Caco-2 (cell line): ENCODE data around the gene SBF2. TPM values are rescaled to one million over a fixed set of nuclear protein-coding genes. Genes with fewer than 3 reads are reported as not detected.
A peak's percentile ranks its signal among the peaks of the same experiment; 100 is the strongest.

Experiments used
- BruUV-seq: library from RNA; stranded (reverse); fragments of 400-500 nt; replicated peaks from 2 replicates; lab custom pipeline; 2021; lab: Mats Ljungman, UMichigan
- CTCF ChIA-PET: fragments of 300-600 bp; sonication (Branson Sonifier 250); formaldehyde crosslinking; loops from one replicate; lab custom pipeline; 2022; ENCODE audit warnings: antibody characterized with exemption; lab: Charles Lee
- POLR2A ChIA-PET: fragments of 300-600 bp; sonication (Branson Sonifier 250); formaldehyde crosslinking; loops from one replicate; lab custom pipeline; 2022; ENCODE audit warnings: antibody characterized with exemption; lab: Charles Lee
- DNase-seq, 2 experiments: peaks; one replicate each; pipeline versions ENCODE4 v3.0.0 to v3.0.0-alpha.2; 2020 to 2022
- H3K27me3 ChIP-seq: replicated peaks from 2 replicates; pipeline ENCODE4 v1.6.0; 2011; ENCODE audit warnings: low read length; ENCODE audit not compliant: control insufficient read depth, insufficient read depth
- H3K36me3 ChIP-seq: 2 replicates; pipeline ENCODE4 v1.5.1; 2011; ENCODE audit warnings: low read length; ENCODE audit not compliant: control insufficient read depth, insufficient read depth
- H3K4me1 ChIP-seq: fragments of 250-450 bp; sonication (Bioruptor Pico); 2 replicates; pipeline ENCODE4 v1.5.1; 2020; ENCODE audit warnings: mild to moderate bottlenecking
- H3K4me3 ChIP-seq: 2 replicates; pipeline ENCODE4 v1.5.1; 2011; ENCODE audit warnings: low read depth, mild to moderate bottlenecking, control low read depth, low read length
- H3K9me3 ChIP-seq: fragments of 250-450 bp; sonication (Bioruptor Pico); 2 replicates; pipeline ENCODE4 v1.5.1; 2020; ENCODE audit warnings: mild to moderate bottlenecking, moderate library complexity
- H3K27ac Mint-ChIP-seq: one replicate; pipeline ENCODE4 v1.8.0; 2022; ENCODE audit warnings: mixed read lengths; ENCODE audit not compliant: unreplicated experiment
- H3K27me3 Mint-ChIP-seq: one replicate; pipeline ENCODE4 v1.8.0; 2022; ENCODE audit warnings: mixed read lengths; ENCODE audit not compliant: insufficient read depth, unreplicated experiment
- H3K36me3 Mint-ChIP-seq: one replicate; pipeline ENCODE4 v1.8.0; 2022; ENCODE audit warnings: mild to moderate bottlenecking, mixed read lengths; ENCODE audit not compliant: insufficient read depth, unreplicated experiment
- H3K4me1 Mint-ChIP-seq: one replicate; pipeline ENCODE4 v1.8.0; 2022; ENCODE audit warnings: low read depth, mixed read lengths; ENCODE audit not compliant: unreplicated experiment
- H3K4me3 Mint-ChIP-seq: one replicate; pipeline ENCODE4 v1.8.0; 2022; ENCODE audit warnings: mild to moderate bottlenecking, moderate library complexity, mixed read lengths; ENCODE audit not compliant: unreplicated experiment
- H3K9me3 Mint-ChIP-seq: one replicate; pipeline ENCODE4 v1.8.0; 2022; ENCODE audit warnings: mixed read lengths; ENCODE audit not compliant: unreplicated experiment
- CTCF ChIP-seq, 2 experiments: fragments of 200-600 bp in 1 of 2; IDR thresholded peaks; 1 replicate in 1 of 2; 2 replicates in 1 of 2; pipeline versions ENCODE4 v1.5.1 to v1.8.0; 2011 to 2022; ENCODE audit warnings: antibody characterized with exemption in 1 of 2, control low read depth in 1 of 2, inconsistent platforms in 1 of 2, low read depth in 1 of 2, low read length in 1 of 2, mild to moderate bottlenecking in 1 of 2, moderate library complexity in 1 of 2; ENCODE audit not compliant: insufficient read depth in 1 of 2, severe bottlenecking in 1 of 2, unreplicated experiment in 1 of 2
- intact Hi-C: fragments of 100-400 bp; cut with micrococcal nuclease; formaldehyde crosslinking; loops from one replicate; pipeline ENCODE4 v1.10.0; 2022; ENCODE audit not compliant: unreplicated experiment
- total RNA-seq: library from RNA; stranded (reverse); gene quantifications from 2 replicates; pipeline ENCODE4 v1.2.3, GENCODE V29; 2022

SBF2 gene
- total RNA-seq, 1 experiment from 2014 or later: 72.2 TPM

DNA sequence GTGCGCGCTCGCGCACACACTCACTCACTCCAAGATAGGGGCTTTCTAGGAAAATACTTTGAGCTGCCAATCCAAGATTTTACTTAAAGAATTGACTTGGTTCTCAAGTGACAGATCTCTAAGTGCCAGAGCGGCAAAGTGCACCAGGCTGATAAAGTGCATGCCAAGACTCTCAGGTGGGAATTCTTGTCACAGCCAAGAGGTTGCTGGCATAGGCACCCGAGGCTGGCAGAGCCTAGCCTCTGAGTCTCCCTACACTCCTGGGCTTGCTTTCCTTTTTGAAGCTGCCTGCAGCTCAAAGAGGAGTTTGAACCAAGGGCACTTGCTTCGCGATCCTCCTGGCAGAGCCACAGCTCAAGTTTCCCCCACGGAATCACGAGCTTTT is 8.3 kb upstream of the SBF2 start:
- H3K36me3 Mint-ChIP-seq: peaks cover 64% of the 10 kb centered on the region
- intact Hi-C loops: loop anchor here (5.0 kb wide), 2 partner anchors 435 to 450 kb away; partner anchors contain the start of gene CTR9
- H3K4me1 ChIP-seq: peaks cover 8% of the 10 kb centered on the region; the same call in 1 of the 2 replicates
- CTCF ChIA-PET: interaction anchor here (0.9 to 4.5 kb wide), 4 partner anchors 24 to 544 kb away, joined by 3 to 44 read pairs (median 20); no protein-coding TSS in a partner anchor
- TF ChIP-seq CTCF (IDR thresholded peaks at IDR 0.05; ENCODE audit: insufficient read depth in 1 of 2, low read depth in 1 of 2, low read length in 1 of 2, severe bottlenecking in 1 of 2, unreplicated experiment in 1 of 2): no peak
- no peaks in the 10 kb centered on the region for H3K27me3 Mint-ChIP-seq
- POLR2A ChIA-PET: interaction anchor here (1.7 kb wide), 1 partner anchor 9 kb away, joined by 8 read pairs; no protein-coding TSS in a partner anchor
- H3K27me3 ChIP-seq: no peaks in the 10 kb centered on the region
- BruUV-seq: no TSS peak
- H3K4me1 Mint-ChIP-seq: peaks cover 17% of the 10 kb centered on the region
- no peaks in the 10 kb centered on the region for H3K9me3 Mint-ChIP-seq
- peak overlapping the region; percentile 85 for H3K4me3 Mint-ChIP-seq
- 0 out of 2 replicates have a peak, but pooled peaks cover 2% of the 10 kb centered on the region for H3K36me3 ChIP-seq
- peak overlapping the region; percentile 64 for H3K4me3 ChIP-seq
- no peaks in the 10 kb centered on the region for H3K9me3 ChIP-seq
- no peak for DNase-seq
- H3K27ac Mint-ChIP-seq: peak overlapping the region; percentile 81

- Histone ChIP-seq H3K4me3 (peak overlapping the region; percentile 64), H3K27me3 (no peaks in the 10 kb centered on the region), H3K4me1 (peaks cover 8% of the 10 kb centered on the region; the same call in 1 of the 2 replicates), H3K9me3 (no peaks in the 10 kb centered on the region), H3K36me3 (0 out of 2 replicates have a peak, but pooled peaks cover 2% of the 10 kb centered on the region)
- Mint-ChIP-seq H3K36me3 (peaks cover 61% of the 10 kb centered on the region), H3K9me3 (no peaks in the 10 kb centered on the region), H3K27me3 (no peaks in the 10 kb centered on the region), H3K4me1 (peaks cover 17% of the 10 kb centered on the region), H3K27ac (peak overlapping the region; percentile 81), H3K4me3 (peak overlapping the region; percentile 85)
- TF ChIP-seq CTCF (IDR thresholded peaks at IDR 0.05; ENCODE audit: insufficient read depth in 1 of 2, low read depth in 1 of 2, low read length in 1 of 2, severe bottlenecking in 1 of 2, unreplicated experiment in 1 of 2): no peak
- DNase-seq: no peak
- BruUV-seq: no TSS peak
- POLR2A ChIA-PET: interaction anchor here (1.7 kb wide), 1 partner anchor 9 kb away, joined by 8 read pairs; no protein-coding TSS in a partner anchor
- CTCF ChIA-PET: interaction anchor here (4.5 kb wide), 1 partner anchor 24 kb away, joined by 34 read pairs; no protein-coding TSS in a partner anchor
- intact Hi-C loops: loop anchor here (5.0 kb wide), 2 partner anchors 435 to 450 kb away; partner anchors contain the start of gene CTR9
These were observed 7.8 kb upstream of the SBF2 start for GRCh38 chr11:10301656-10302358.

DNA sequence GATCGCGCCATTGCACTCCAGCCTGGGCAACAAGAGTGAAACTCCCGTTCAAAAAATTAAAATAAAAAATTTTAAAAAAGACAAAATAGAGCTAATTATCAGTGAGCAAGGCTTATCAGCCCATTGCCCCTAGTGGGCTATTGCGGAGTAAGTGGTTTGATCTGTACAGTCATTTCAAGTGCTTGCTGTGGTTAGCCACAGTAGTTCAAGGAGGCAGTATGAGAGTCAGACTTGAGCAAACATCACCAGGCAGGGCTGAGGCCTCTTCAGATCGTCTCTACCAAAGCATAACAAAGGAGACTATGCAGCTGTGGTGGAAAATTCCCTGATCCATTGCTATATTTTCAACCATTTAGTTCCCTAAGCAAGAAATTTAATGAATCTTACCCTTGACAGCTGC is 4.3 kb upstream of the SBF2 start:
- Mint-ChIP-seq H3K36me3 (peaks cover 47% of the 10 kb centered on the region), H3K27ac (no peak overlapping the region), H3K27me3 (no peaks in the 10 kb centered on the region), H3K4me3 (no peak overlapping the region), H3K9me3 (no peaks in the 10 kb centered on the region), H3K4me1 (peaks cover 29% of the 10 kb centered on the region)
- TF ChIP-seq CTCF (IDR thresholded peaks at IDR 0.05; ENCODE audit: insufficient read depth in 1 of 2, low read depth in 1 of 2, low read length in 1 of 2, severe bottlenecking in 1 of 2, unreplicated experiment in 1 of 2): no peak
- H3K4me3 ChIP-seq: no peak overlapping the region
- peaks cover 13% of the 10 kb centered on the region for H3K4me1 ChIP-seq
- no peaks in the 10 kb centered on the region for H3K9me3 ChIP-seq
- POLR2A ChIA-PET: no interaction called here
- CTCF ChIA-PET: no interaction called here
- no peaks in the 10 kb centered on the region for H3K36me3 ChIP-seq
- H3K27me3 ChIP-seq: no peaks in the 10 kb centered on the region
- intact Hi-C loops: no loop called here
- BruUV-seq: no TSS peak
- no peak for DNase-seq
